ENCODE data around the gene MINDY4.
"Not testable (repeated sequence)": the region's sequence is repeated elsewhere in the genome, so short reads cannot be mapped to it uniquely, and the experiment has no call there.

Gene MINDY4

GRCh38 chr7:30829471-30829870 lies 58.3 kb downstream of the MINDY4 start:
- TF ChIP-seq CTCF (IDR thresholded peaks at IDR 0.05; ENCODE audit: control insufficient read depth, insufficient read depth, low read depth, low read length, missing control alignments): no peak
- H3K4me3 ChIP-seq (ENCODE audit: control insufficient read depth, low read depth, low read length): no peak overlapping the region
- DNase-seq (ENCODE audit: low read depth): no peak

GRCh38 chr7:30831227-30831626 lies 60.0 kb downstream of the MINDY4 start:
- DNase-seq (ENCODE audit: low read depth): no peak

DNA sequence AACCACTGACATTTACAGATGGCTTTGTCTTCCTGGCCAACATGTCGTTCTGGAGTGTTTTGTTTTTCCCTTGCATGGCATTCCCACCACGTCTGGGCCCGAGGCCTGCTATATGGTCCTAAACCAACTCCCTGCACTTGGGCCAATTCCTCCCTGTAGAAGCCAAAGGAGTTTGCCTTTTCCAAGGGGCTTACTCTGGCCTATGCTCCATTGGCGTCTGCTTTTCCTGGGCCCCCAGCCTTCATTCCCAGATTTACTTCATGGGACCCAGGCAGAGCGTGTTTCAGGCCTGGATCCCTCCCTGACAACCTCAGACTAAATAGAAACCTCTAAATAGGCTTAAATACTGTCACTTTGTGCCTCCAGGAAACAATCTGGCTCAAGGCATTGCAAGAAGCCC lies 60.7 kb downstream of the MINDY4 start:
- no peak overlapping the region for H3K4me3 ChIP-seq (ENCODE audit: control insufficient read depth, low read depth, low read length)
- DNase-seq (ENCODE audit: low read depth): no peak

More at GRCh38 chr7:30831227-30831626, 60.0 kb downstream of the MINDY4 start:
- TF ChIP-seq CTCF (IDR thresholded peaks at IDR 0.05; ENCODE audit: control insufficient read depth, insufficient read depth, low read depth, low read length, missing control alignments): no peak
- H3K4me3 ChIP-seq (ENCODE audit: control insufficient read depth, low read depth, low read length): no peak overlapping the region

GRCh38 chr7:30834017-30834674 lies 62.9 kb downstream of the MINDY4 start:
- not testable (repeated sequence) for DNase-seq (ENCODE audit: low read depth); H3K4me3 ChIP-seq (ENCODE audit: control insufficient read depth, low read depth, low read length)

More for the DNA sequence above, 60.7 kb downstream of the MINDY4 start:
- no peak for TF ChIP-seq CTCF (IDR thresholded peaks at IDR 0.05; ENCODE audit: control insufficient read depth, insufficient read depth, low read depth, low read length, missing control alignments)

- H3K4me3 ChIP-seq (ENCODE audit: control insufficient read depth, low read depth, low read length): no peak overlapping the region
- no peak for TF ChIP-seq CTCF (IDR thresholded peaks at IDR 0.05; ENCODE audit: control insufficient read depth, insufficient read depth, low read depth, low read length, missing control alignments)
- no peak for DNase-seq (ENCODE audit: low read depth)
Observed at GRCh38 chr7:30835396-30835915, 64.2 kb downstream of the MINDY4 start.

DNA sequence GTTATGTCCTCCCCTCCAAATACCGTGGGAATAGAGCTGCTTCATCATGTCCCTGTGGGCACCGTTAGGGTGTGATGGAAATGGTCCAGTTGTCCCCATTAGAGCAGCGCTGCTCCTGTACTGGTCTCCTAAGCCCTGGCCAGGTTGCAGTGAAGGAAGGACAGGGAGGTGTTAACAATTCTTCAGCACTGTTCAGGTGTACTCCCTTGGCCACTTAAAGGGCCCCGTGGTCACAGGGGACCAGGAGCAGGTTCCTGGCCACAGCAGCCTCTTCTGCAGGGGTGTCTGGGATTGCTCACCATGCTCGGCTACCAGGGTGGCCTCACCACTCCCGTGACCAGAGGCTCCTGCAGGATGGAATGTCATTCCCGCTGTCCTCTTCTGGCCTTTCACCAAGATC lies 65.8 kb downstream of the MINDY4 start:
- no peak overlapping the region for H3K4me3 ChIP-seq (ENCODE audit: control insufficient read depth, low read depth, low read length)
- DNase-seq (ENCODE audit: low read depth): no peak
- TF ChIP-seq CTCF (IDR thresholded peaks at IDR 0.05; ENCODE audit: control insufficient read depth, insufficient read depth, low read depth, low read length, missing control alignments): no peak

GRCh38 chr7:30837581-30837980 lies 66.4 kb downstream of the MINDY4 start:
- H3K4me3 ChIP-seq (ENCODE audit: control insufficient read depth, low read depth, low read length): no peak overlapping the region
- no peak for TF ChIP-seq CTCF (IDR thresholded peaks at IDR 0.05; ENCODE audit: control insufficient read depth, insufficient read depth, low read depth, low read length, missing control alignments)
- DNase-seq (ENCODE audit: low read depth): no peak
